ENCODE measurements around the gene GALNTL6. TPM values are rescaled to one million over a fixed set of nuclear protein-coding genes. Genes with fewer than 3 reads are reported as not detected.

The GALNTL6 gene
- total and polyA plus RNA-seq, 9 of the 15 experiments (the other 6 are each of a cell fraction or from before 2014, with no cell fraction given), result 0.18 to 0.50 (median 0.29) TPM

- no peak for TF ChIP-seq VEZF1 (CRISPR knock-in tag; IDR thresholded peaks at IDR 0.05)
- TF ChIP-seq PATZ1 (CRISPR knock-in tag; IDR thresholded peaks at IDR 0.05; ENCODE audit: borderline replicate concordance), result no peak
- no peak for TF ChIP-seq ZZZ3 (IDR thresholded peaks at IDR 0.05)
- TF ChIP-seq BMI1 (IDR thresholded peaks at IDR 0.05; ENCODE audit: low read length), result no peak
- no peak for TF ChIP-seq LARP7 (IDR thresholded peaks at IDR 0.05)
- TF ChIP-seq ZNF639 (CRISPR knock-in tag; conservative IDR thresholded peaks at IDR 0.05 in 1 of 2, IDR thresholded peaks at IDR 0.05 in 1 of 2), result no peak
- no peak for TF ChIP-seq BRF1 (IDR thresholded peaks at IDR 0.05; ENCODE audit: borderline replicate concordance, extremely low read depth, insufficient read length)
Observed at GRCh38 chr4:172124656-172125308, 311.6 kb downstream of the GALNTL6 start (continued).

All from K562 (cell line).